Endothelial cell of umbilical vein (primary cell): ENCODE results near the gene KNTC1. TPM values are rescaled to one million over a fixed set of nuclear protein-coding genes. Genes with fewer than 3 reads are reported as not detected.
"Not testable (repeated sequence)": the region's sequence is repeated elsewhere in the genome, so short reads cannot be mapped to it uniquely, and the experiment has no call there.

Experiments
- BruUV-seq: library from RNA; stranded (reverse); fragments of 400-500 nt; replicated peaks from 2 replicates; lab custom pipeline; 2021; lab: Mats Ljungman, UMichigan
- CTCF ChIA-PET: fragments of 300-600, 350-600 bp; sonication (Branson Sonifier 250); formaldehyde crosslinking; loops from one replicate; lab custom pipeline; 2021; ENCODE audit warnings: antibody characterized with exemption, inconsistent platforms; lab: Charles Lee
- POLR2A ChIA-PET: fragments of 300-600, 350-600 bp; sonication (Branson Sonifier 250); formaldehyde crosslinking; loops from one replicate; lab custom pipeline; 2021; ENCODE audit warnings: antibody characterized with exemption, inconsistent platforms; lab: Charles Lee
- DNase-seq: peaks from one replicate; pipeline ENCODE4 v3.0.0-alpha.2; 2011; ENCODE audit warnings: low read depth, low spot score
- FAIRE-seq: peaks from 2 replicates; lab custom pipeline; 2011; peaks lifted over from hg19 to GRCh38; lab: Jason Lieb, UNC
- H2AFZ ChIP-seq: 2 replicates; pipeline ENCODE4 v1.6.0; 2012; ENCODE audit warnings: low read depth, low read length, control low read depth, inconsistent platforms
- H3K27ac ChIP-seq: 2 replicates; pipeline ENCODE4 v1.5.1; 2011; ENCODE audit warnings: low read depth, mild to moderate bottlenecking, control low read depth, low read length, moderate library complexity; ENCODE audit not compliant: insufficient read depth
- H3K27me3 ChIP-seq, 2 experiments: 2 replicates each; pipeline versions ENCODE4 v1.6.0 to v1.6.1; 2011; ENCODE audit warnings: low read length in 2 of 2, mixed read lengths in 1 of 2; ENCODE audit not compliant: control insufficient read depth in 2 of 2, insufficient read depth in 2 of 2
- H3K36me3 ChIP-seq, 2 experiments: 2 replicates in 1 of 2; 3 replicates in 1 of 2; pipeline ENCODE4 v1.5.1; 2011; ENCODE audit warnings: low read length in 2 of 2, mild to moderate bottlenecking in 1 of 2, moderate library complexity in 1 of 2; ENCODE audit not compliant: control insufficient read depth in 2 of 2, insufficient read depth in 2 of 2; ENCODE audit errors: extremely low read depth in 1 of 2
- H3K4me1 ChIP-seq: 3 replicates; pipeline ENCODE4 v1.5.1; 2011; ENCODE audit warnings: mild to moderate bottlenecking, low read length; ENCODE audit not compliant: control insufficient read depth, insufficient read depth; ENCODE audit errors: extremely low read depth
- H3K4me2 ChIP-seq: 2 replicates; pipeline ENCODE4 v1.6.1; 2011; ENCODE audit warnings: low read length, control low read depth, mixed read lengths; ENCODE audit not compliant: insufficient read depth
- H3K4me3 ChIP-seq, 3 experiments: fragments of 200-600 bp in 1 of 3; sonication (generic), shearing (Covaris generic) in 1 of 3; replicated peaks in 1 of 3; 2 replicates each; pipeline ENCODE4 v1.5.1; 2011 to 2016; ENCODE audit warnings: control low read depth in 3 of 3, low read length in 3 of 3, mild to moderate bottlenecking in 2 of 3, inconsistent platforms in 1 of 3, low read depth in 1 of 3, moderate library complexity in 1 of 3; ENCODE audit not compliant: insufficient read depth in 1 of 3
- H3K79me2 ChIP-seq: 2 replicates; pipeline ENCODE4 v1.6.0; 2012; ENCODE audit warnings: low read length, inconsistent platforms; ENCODE audit not compliant: control insufficient read depth, insufficient read depth
- H3K9ac ChIP-seq: replicated peaks from 2 replicates; pipeline ENCODE3; 2011; ENCODE audit warnings: low read length, control low read depth; ENCODE audit not compliant: insufficient read depth; ENCODE audit errors: extremely low read depth
- H3K9me1 ChIP-seq: replicated peaks from 3 replicates; pipeline ENCODE4 v1.6.0; 2011; ENCODE audit warnings: mild to moderate bottlenecking, low read length; ENCODE audit not compliant: control insufficient read depth, insufficient read depth; ENCODE audit errors: extremely low read depth
- H3K9me3 ChIP-seq: replicated peaks from 2 replicates; pipeline ENCODE4 v1.5.1; 2012; ENCODE audit warnings: low read length, inconsistent platforms; ENCODE audit not compliant: control insufficient read depth, insufficient read depth
- H4K20me1 ChIP-seq: replicated peaks from 2 replicates; pipeline ENCODE3; 2011; ENCODE audit warnings: mild to moderate bottlenecking, low read length; ENCODE audit not compliant: control insufficient read depth, insufficient read depth; ENCODE audit errors: extremely low read depth
- FOS ChIP-seq: IDR thresholded peaks from 2 replicates; pipeline ENCODE4 v1.6.1; 2011; ENCODE audit warnings: mild to moderate bottlenecking, low read length, moderate library complexity, borderline replicate concordance; ENCODE audit not compliant: insufficient read depth
- GATA2 ChIP-seq: IDR thresholded peaks from 2 replicates; pipeline ENCODE4 v1.7.0; 2011; ENCODE audit warnings: low read depth, mild to moderate bottlenecking, moderate library complexity, mixed read lengths, low read length; ENCODE audit not compliant: insufficient read length, insufficient read depth
- JUN ChIP-seq: IDR thresholded peaks from 2 replicates; pipeline ENCODE4 v1.6.1; 2011; ENCODE audit warnings: borderline replicate concordance, low read depth; ENCODE audit not compliant: insufficient read length, insufficient read depth
- MAX ChIP-seq: IDR thresholded peaks from 2 replicates; pipeline ENCODE4 v1.6.1; 2011; ENCODE audit not compliant: insufficient read depth, insufficient read length
- MYC ChIP-seq: IDR thresholded peaks from one replicate; pipeline ENCODE4 v1.6.1; 2011; ENCODE audit warnings: mild to moderate bottlenecking, low read depth, low read length
- POLR2AphosphoS5 ChIP-seq: IDR thresholded peaks from 2 replicates; pipeline ENCODE4 v1.6.1; 2012; ENCODE audit warnings: low read depth, mild to moderate bottlenecking, control low read depth, low read length, moderate library complexity; ENCODE audit not compliant: insufficient read depth
- dilution Hi-C: fragments of 300-500 bp; cut with MboI; formaldehyde crosslinking; loops from one replicate; pipeline ENCODE4 v1.15.0; 2019; ENCODE audit warnings: low sequenced_read_pairs; ENCODE audit not compliant: extremely low pct_ligation_motif_present
- intact Hi-C: fragments of 100-400 bp; cut with micrococcal nuclease; formaldehyde crosslinking; loops from one replicate; pipeline ENCODE4 v1.10.0; 2022
- polyA plus RNA-seq, 4 experiments: library from polyadenylated mRNA; depleted of rRNA in 3 of 4; stranded (reverse) in 3 of 4; unstranded in 1 of 4; fragments of >200 nt; gene quantifications; 2 replicates each; pipeline versions ENCODE4 v1.2.1 to v1.2.3, GENCODE V29; 2011 to 2012; ENCODE audit warnings: missing spikeins in 1 of 4
- total RNA-seq: library from RNA; stranded (reverse); gene quantifications from 2 replicates; pipeline ENCODE4 v1.2.3, GENCODE V29; 2021

KNTC1 gene
- total and polyA plus RNA-seq, 2 donors (not counting 3 experiments of a cell fraction or from before 2014, with no cell fraction given), result 15.5 to 52.9 TPM

GRCh38 chr12:122571821-122572220, 44.8 kb downstream of the KNTC1 start:
- no peaks in the 10 kb centered on the region for H3K9me3 ChIP-seq
- no peaks in the 10 kb centered on the region for H3K79me2 ChIP-seq
- no TSS peak for BruUV-seq
- H3K4me2 ChIP-seq, result no peak overlapping the region
- no peak overlapping the region for H2AFZ ChIP-seq
- ChIA-PET POLR2A (no interaction called here), CTCF (no interaction called here)
- intact Hi-C loops, result no loop called here
- H3K27me3 ChIP-seq, result no peaks in the 10 kb centered on the region
- DNase-seq, result no peak
- H3K36me3 ChIP-seq, result peaks cover 4 to 19% of the 10 kb centered on the region in 2 experiments
- no peak overlapping the region for H3K9ac ChIP-seq
- H4K20me1 ChIP-seq, result no peaks in the 10 kb centered on the region
- H3K9me1 ChIP-seq, result no peaks in the 10 kb centered on the region
- H3K27ac ChIP-seq, result no peak overlapping the region
- no peak overlapping the region for H3K4me3 ChIP-seq
- TF ChIP-seq POLR2AphosphoS5 (no peak), GATA2 (no peak), MAX (no peak), FOS (no peak), MYC (no peak), JUN (no peak)
- FAIRE-seq, result no peak
- H3K4me1 ChIP-seq, result no peaks in the 10 kb centered on the region
- dilution Hi-C loops, result no loop called here

GRCh38 chr12:122583294-122583693, 56.2 kb downstream of the KNTC1 start:
- H3K4me1 ChIP-seq, intact Hi-C loops, dilution Hi-C loops, H3K4me3 ChIP-seq, CTCF ChIA-PET, H3K27me3 ChIP-seq, H4K20me1 ChIP-seq, H3K9ac ChIP-seq, POLR2A ChIA-PET, FAIRE-seq, H3K9me3 ChIP-seq, H2AFZ ChIP-seq, H3K27ac ChIP-seq, H3K4me2 ChIP-seq, H3K79me2 ChIP-seq, BruUV-seq, H3K9me1 ChIP-seq, DNase-seq: not testable (repeated sequence)
- H3K36me3 ChIP-seq, result peaks cover 0 to 18% of the 10 kb centered on the region in 2 experiments
